Measurements from ENCODE around the gene FAM25G.

The FAM25G gene

DNA sequence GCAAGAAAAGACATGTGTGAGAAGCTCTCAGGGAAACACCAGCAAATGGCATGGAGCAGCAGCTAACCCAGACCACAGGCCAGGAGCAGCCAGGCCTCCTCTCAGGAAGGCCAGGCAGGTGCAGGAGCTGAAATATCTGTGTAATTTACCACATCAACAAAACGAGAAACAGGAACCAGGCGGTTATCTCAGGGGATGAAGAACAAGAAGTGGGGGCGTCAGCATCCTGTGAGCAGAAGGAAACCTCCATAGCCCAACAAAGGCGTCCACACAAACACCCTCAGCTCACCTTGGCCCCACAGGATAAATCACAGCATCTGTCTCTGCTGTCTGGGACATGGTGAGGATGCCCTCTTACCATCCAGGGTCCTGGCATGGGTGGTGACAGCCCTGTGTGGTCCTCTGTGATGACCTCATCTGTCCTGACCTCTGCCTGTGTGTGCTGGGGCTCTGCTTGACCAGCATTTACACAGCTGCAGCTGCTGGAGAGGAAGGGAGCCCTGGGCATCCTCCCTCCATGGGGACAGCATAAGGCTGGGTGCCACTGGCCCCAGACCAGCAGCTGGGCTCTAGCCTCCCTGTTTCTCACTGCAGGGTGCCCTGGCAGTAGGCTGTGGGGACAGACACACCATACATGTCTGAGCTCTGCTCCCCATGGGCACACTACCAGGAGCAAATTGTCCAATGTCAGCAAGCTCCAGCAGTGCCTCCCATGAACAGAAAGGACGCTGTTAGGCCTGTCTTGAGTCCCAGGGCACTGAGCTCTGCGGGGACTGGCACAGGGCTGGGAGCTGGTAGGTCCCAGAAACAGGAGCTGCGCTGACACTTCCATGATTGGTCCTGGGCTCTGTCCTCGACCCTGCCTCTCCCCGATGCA is 42.2 kb downstream of the FAM25G start:
- no peak for DNase-seq (ENCODE audit: low read depth)

DNA sequence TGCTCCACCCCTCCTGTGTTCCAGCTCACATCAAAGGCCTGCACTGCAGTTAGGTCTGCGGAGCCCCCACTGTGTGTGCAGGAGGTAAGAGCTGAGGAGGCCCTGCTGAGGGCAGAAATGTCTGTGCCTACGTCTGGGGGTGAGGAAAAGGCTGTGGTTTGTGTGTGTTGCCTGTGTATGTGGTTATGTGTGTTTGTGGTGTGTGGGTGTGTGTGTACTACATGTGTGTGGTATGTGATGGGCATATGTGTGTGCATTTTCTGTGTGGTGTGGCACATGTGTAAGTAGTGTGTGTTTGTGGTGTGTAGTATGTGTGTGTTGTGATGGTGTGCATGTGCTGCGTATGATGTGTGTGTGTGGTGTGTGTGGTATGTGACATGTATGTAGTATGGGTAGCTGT is 43.8 kb downstream of the FAM25G start:
- DNase-seq (ENCODE audit: low read depth), result no peak

DNA sequence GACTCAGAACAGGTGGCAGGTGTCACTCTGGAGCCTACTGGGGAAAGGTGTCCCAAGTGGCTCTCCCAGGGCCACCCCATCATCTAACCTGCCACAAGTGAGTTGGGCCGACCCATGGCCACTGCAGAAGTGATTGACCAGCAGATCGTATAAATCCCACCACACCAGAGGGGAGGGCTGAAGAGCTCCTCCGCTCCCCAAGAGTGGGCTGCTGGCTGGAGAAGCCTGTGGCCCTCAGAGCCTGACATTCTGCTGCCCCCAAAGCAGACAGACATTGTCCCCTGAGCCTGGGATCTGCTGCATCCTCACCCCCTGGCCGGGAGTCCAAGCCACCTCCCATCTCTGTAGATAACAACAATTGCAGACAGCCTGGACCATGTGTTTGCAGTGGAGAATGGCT is 44.3 kb downstream of the FAM25G start:
- no peak for DNase-seq (ENCODE audit: low read depth)

DNA sequence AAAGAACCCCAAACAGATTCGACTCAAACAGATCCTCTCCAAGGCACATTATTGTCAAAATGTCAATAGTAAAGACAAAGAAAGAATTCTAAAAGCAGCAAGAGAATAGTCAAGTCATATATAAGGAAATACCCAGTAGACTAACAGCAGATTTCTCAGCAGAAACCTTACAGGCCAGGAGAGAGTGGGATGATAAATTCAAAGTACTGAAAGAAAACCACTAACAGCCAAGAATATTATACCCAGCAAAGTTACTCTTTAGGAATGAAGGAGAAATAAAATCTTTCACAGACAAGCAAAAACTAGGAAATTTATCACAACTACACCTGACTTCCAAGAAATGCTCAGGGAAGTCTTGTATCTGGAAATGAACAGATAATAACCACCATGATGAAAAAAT is 45.8 kb downstream of the FAM25G start:
- no peak for DNase-seq (ENCODE audit: low read depth)

DNA sequence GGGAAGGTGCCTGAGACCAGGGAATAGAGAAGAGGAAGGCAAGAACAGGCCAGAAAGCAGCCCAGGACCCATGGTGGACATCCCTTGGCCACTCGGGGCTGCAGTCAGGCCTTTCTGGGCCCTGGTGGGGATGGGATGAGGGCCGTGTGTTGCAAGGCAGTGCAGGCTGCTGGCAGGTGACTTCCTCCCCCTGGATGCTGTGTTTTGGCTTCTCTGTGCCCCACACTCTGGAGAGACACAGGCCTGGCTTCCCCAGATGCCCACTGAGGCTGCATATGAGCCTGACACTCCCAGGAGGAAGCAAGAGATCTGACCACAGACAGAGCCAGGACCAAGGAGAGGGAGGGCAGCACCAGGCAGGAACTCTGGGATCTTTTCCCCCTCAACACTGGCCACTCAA is 47.5 kb downstream of the FAM25G start:
- DNase-seq (ENCODE audit: low read depth), result no peak

DNA sequence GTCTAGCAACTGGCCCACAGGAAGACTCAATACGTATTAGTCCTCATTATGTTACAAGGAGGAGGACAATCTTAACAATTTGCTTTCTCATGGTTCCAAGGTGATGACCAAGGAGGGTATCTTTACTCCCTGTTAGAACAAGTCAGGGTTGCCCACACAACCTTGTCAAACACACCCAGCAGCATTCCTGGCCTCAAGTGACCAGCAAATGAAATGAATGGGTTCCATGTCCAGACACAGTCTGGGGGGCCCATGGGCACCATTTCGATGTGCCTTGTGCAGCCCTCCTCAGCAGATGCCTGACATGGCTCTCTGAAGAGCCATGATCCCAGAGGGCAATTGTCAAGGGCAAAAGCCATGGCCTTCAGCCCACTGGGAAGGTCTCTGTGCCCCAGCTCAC is 48.4 kb downstream of the FAM25G start:
- DNase-seq (ENCODE audit: low read depth), result no peak

DNA sequence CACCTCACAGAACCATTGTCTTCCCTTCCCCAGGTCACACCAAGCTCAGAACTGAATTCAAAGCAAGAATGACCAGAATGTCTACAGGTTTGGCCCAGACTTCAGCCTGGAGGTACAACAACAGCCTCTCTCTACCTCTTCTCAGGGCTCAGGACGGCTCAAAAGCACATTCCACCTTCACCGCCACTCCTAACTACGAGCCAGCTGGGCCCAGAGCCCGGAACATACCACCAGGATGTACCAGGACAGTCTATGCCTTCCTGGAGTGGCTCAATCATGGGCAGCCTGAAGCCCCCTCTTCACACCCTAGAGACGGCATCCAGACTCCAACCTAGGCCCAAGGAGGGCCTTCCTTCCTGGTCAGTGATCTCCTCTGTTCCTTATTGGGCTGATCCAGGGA is 49.1 kb downstream of the FAM25G start:
- DNase-seq (ENCODE audit: low read depth), result no peak

DNA sequence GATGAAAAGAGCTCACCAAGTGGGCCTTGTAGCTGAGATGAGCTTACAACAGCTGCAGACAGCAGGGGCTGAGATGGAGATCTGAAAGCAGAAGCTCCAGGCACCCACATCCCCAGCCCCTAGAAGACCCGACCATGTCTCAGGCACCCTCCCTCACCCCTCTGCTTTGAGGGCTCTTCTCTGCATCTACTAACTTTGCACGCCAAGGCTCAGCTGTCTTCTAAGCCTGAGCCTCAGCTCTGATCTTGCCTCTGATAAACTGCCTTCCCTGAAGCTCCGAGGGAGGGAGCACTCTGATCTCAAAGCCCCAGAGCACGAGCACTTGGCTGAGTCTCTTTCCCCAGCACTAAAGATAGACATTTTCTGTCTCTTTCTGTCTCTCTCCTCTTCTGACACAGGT is 49.6 kb downstream of the FAM25G start:
- DNase-seq (ENCODE audit: low read depth), result no peak

DNA sequence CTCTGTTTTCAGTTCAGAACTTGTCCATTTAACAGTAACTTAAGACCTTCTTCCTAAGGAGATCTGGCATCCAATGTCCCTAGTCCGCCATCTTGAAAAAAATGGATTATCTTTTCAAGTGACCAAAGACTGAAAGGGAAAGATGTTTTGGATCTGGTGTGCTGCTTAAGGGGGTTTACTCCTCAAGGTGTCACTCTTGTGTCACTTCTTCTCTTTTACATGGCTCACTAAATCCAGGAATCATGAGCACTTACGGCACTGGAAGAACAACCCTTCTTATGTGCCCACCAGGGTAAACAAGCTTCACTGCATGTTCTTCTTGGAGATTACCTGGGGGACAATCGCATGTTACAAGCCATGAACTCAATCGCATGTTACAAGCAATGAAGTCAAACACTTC is 51.3 kb downstream of the FAM25G start:
- peak; percentile 13 for DNase-seq (ENCODE audit: low read depth)

DNA sequence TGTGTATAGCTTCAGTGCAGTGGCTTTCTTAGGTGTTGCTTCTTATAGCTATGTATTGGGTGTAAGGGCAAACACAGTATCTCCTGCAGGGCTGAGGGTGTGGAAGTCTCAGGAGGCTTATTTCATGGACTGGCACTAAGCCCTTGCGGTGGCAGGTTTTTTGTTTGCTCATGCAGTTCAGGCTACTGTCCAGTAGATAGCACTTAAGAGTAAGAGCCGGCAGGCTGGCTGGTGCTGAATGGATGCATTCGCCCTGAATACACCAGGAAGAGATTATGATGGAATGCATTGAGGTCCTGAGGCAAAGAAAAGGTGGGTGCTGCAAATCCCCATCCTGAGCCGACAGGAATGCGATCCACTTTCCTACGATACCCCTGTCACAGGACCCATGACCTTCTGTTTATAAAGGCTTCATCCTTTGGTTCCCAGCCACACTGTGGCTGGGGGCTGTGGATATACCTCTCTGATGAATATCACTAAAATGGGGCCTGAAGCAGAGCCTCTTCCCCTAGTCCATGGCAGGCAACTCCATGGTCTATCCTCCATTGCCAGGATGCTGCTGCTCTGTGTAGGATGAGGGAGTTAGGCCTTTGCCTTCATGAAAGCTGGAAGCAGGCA is 52.5 kb downstream of the FAM25G start:
- DNase-seq (ENCODE audit: low read depth), result peak; percentile 79

Measured in ELR (cell line).